ENCODE measurements around the gene VAV1. TPM values are rescaled to one million over a fixed set of nuclear protein-coding genes. Genes with fewer than 3 reads are reported as not detected.

VAV1 gene
- total RNA-seq, 1 experiment from 2014 or later = 7.5 TPM

- Histone ChIP-seq H3F3A (ENCODE audit: insufficient read depth, low read depth) (no peaks in the 10 kb centered on the region; the same call in 1 of the 2 replicates), H3K79me2 (ENCODE audit: low read depth) (no peaks in the 10 kb centered on the region), H4K20me1 (ENCODE audit: insufficient read depth) (no peaks in the 10 kb centered on the region), H3K9me2 (ENCODE audit: insufficient read depth) (no peaks in the 10 kb centered on the region), H3K4me3 (no peak overlapping the region), H2AFZ (no peak overlapping the region), H3K27ac (no peak overlapping the region), H3K4me1 (replicated peaks; ENCODE audit: insufficient read depth) (no peaks in the 10 kb centered on the region), H3K27me3 (ENCODE audit: insufficient read depth, low read depth) (peaks cover 26% of the 10 kb centered on the region), H3K4me2 (no peak overlapping the region), H3K9me3 (ENCODE audit: insufficient read depth, low read depth) (no peaks in the 10 kb centered on the region), H3K36me3 (ENCODE audit: low read depth) (no peaks in the 10 kb centered on the region)
- ChIA-PET CTCF (no interaction called here), POLR2A (ENCODE audit: unreplicated experiment) (no interaction called here)
- no peak for TF ChIP-seq CTCF (conservative IDR thresholded peaks at IDR 0.05)
- no peak for TF ChIP-seq EZH2 (IDR thresholded peaks at IDR 0.05; ENCODE audit: low read depth)
- no peak for DNase-seq
- intact Hi-C loops (cut with micrococcal nuclease; ENCODE audit: unreplicated experiment) = no loop called here
- BruUV-seq (replicated peaks) = no TSS peak
Observed at GRCh38 chr19:6873708-6874431, 101.4 kb downstream of the VAV1 start.

- peaks cover 39% of the 10 kb centered on the region for H3K27me3 ChIP-seq (ENCODE audit: insufficient read depth, low read depth)
- ChIA-PET POLR2A (ENCODE audit: unreplicated experiment) (no interaction called here), CTCF (no interaction called here)
- H2AFZ ChIP-seq = no peak overlapping the region
- no peak for DNase-seq
- no peaks in the 10 kb centered on the region for H3K9me2 ChIP-seq (ENCODE audit: insufficient read depth)
- H3F3A ChIP-seq (ENCODE audit: insufficient read depth, low read depth) = no peaks in the 10 kb centered on the region; the same call in 1 of the 2 replicates
- no peaks in the 10 kb centered on the region for H4K20me1 ChIP-seq (ENCODE audit: insufficient read depth)
- H3K4me1 ChIP-seq (replicated peaks; ENCODE audit: insufficient read depth) = no peaks in the 10 kb centered on the region
- BruUV-seq (replicated peaks) = no TSS peak
- H3K27ac ChIP-seq = no peak overlapping the region
- H3K4me3 ChIP-seq = no peak overlapping the region
- no peaks in the 10 kb centered on the region for H3K9me3 ChIP-seq (ENCODE audit: insufficient read depth, low read depth)
- TF ChIP-seq EZH2 (IDR thresholded peaks at IDR 0.05; ENCODE audit: low read depth) (no peak), CTCF (conservative IDR thresholded peaks at IDR 0.05) (no peak)
- H3K79me2 ChIP-seq (ENCODE audit: low read depth) = no peaks in the 10 kb centered on the region
- intact Hi-C loops (cut with micrococcal nuclease; ENCODE audit: unreplicated experiment) = no loop called here
- no peak overlapping the region for H3K4me2 ChIP-seq
- no peaks in the 10 kb centered on the region for H3K36me3 ChIP-seq (ENCODE audit: low read depth)
Observed at GRCh38 chr19:6875218-6875617, 102.7 kb downstream of the VAV1 start.

GRCh38 chr19:6876748-6877147 lies 104.2 kb downstream of the VAV1 start:
- intact Hi-C loops (cut with micrococcal nuclease; ENCODE audit: unreplicated experiment) = no loop called here
- Histone ChIP-seq H4K20me1 (ENCODE audit: insufficient read depth) (no peaks in the 10 kb centered on the region), H3K27ac (no peak overlapping the region), H3K9me2 (ENCODE audit: insufficient read depth) (no peaks in the 10 kb centered on the region), H3K36me3 (ENCODE audit: low read depth) (no peaks in the 10 kb centered on the region), H3K4me3 (no peak overlapping the region), H3K27me3 (ENCODE audit: insufficient read depth, low read depth) (peaks cover 48% of the 10 kb centered on the region), H3K4me1 (replicated peaks; ENCODE audit: insufficient read depth) (no peaks in the 10 kb centered on the region), H2AFZ (no peak overlapping the region), H3K4me2 (no peak overlapping the region), H3K9me3 (ENCODE audit: insufficient read depth, low read depth) (no peaks in the 10 kb centered on the region), H3F3A (ENCODE audit: insufficient read depth, low read depth) (no peaks in the 10 kb centered on the region), H3K79me2 (ENCODE audit: low read depth) (no peaks in the 10 kb centered on the region)
- no peak for TF ChIP-seq EZH2 (IDR thresholded peaks at IDR 0.05; ENCODE audit: low read depth)
- TF ChIP-seq CTCF (conservative IDR thresholded peaks at IDR 0.05) = no peak
- ChIA-PET POLR2A (ENCODE audit: unreplicated experiment) (no interaction called here), CTCF (interaction anchor here (0.6 kb wide), 1 partner anchor 15 kb away, joined by 3 read pairs; no protein-coding TSS in a partner anchor)
- BruUV-seq (replicated peaks) = no TSS peak
- DNase-seq = no peak
